ENCODE data around the gene FIBP. TPM values are rescaled to one million over a fixed set of nuclear protein-coding genes. Genes with fewer than 3 reads are reported as not detected.

Gene FIBP
- total RNA-seq, 4 donors from 2014 or later = 69.4 to 103 (median 86.2) TPM

- no peak for DNase-seq (ENCODE audit: low spot score in 2 of 2)
- intact Hi-C loops (cut with DNase I; ENCODE audit: low total_unique reads) = no loop called here
- WGBS, 2 donors = 60 to 68% methylated on average over 6 of the region's 6 CpGs
Measured at GRCh38 chr11:65928667-65929066, 40.4 kb upstream of the FIBP start.

GRCh38 chr11:65927904-65928397, 39.7 kb upstream of the FIBP start:
- H3K4me3 ChIP-seq (ENCODE audit: low read depth, poor library complexity, severe bottlenecking) = no peak overlapping the region
- intact Hi-C loops (cut with DNase I; ENCODE audit: low total_unique reads) = no loop called here
- TF ChIP-seq CTCF (IDR thresholded peaks at IDR 0.05) (no peak), POLR2A (IDR thresholded peaks at IDR 0.05) (no peak)
- WGBS, 2 donors = 42 to 56% methylated on average over 9 of the region's 9 CpGs
- DNase-seq (ENCODE audit: low spot score in 2 of 2) = peak in 1 of 2 donors; percentile 80

More at GRCh38 chr11:65928667-65929066, 40.4 kb upstream of the FIBP start:
- H3K4me3 ChIP-seq (ENCODE audit: low read depth, poor library complexity, severe bottlenecking) = no peak overlapping the region
- TF ChIP-seq POLR2A (IDR thresholded peaks at IDR 0.05) = no peak
- no peak for TF ChIP-seq CTCF (IDR thresholded peaks at IDR 0.05)

GRCh38 chr11:65925397-65925796, 37.1 kb upstream of the FIBP start:
- intact Hi-C loops (cut with DNase I; ENCODE audit: low total_unique reads) = no loop called here
- H3K4me3 ChIP-seq (ENCODE audit: low read depth, poor library complexity, severe bottlenecking) = no peak overlapping the region
- TF ChIP-seq CTCF (IDR thresholded peaks at IDR 0.05) (no peak), POLR2A (IDR thresholded peaks at IDR 0.05) (no peak)
- no peak for DNase-seq (ENCODE audit: low spot score in 2 of 2)
- WGBS, 2 donors = 54 to 62% methylated on average over 2 of the region's 2 CpGs

GRCh38 chr11:65922565-65922964, 34.3 kb upstream of the FIBP start:
- 47 to 51% methylated on average over 3 of the region's 3 CpGs for WGBS, 2 donors
- intact Hi-C loops (cut with DNase I; ENCODE audit: low total_unique reads) = no loop called here
- no peak for DNase-seq (ENCODE audit: low spot score in 2 of 2)
- TF ChIP-seq CTCF (IDR thresholded peaks at IDR 0.05) = no peak
- no peak for TF ChIP-seq POLR2A (IDR thresholded peaks at IDR 0.05)
- no peak overlapping the region for H3K4me3 ChIP-seq (ENCODE audit: low read depth, poor library complexity, severe bottlenecking)

- intact Hi-C loops (cut with DNase I; ENCODE audit: low total_unique reads) = no loop called here
- no peak overlapping the region for H3K4me3 ChIP-seq (ENCODE audit: low read depth, poor library complexity, severe bottlenecking)
- WGBS, 2 donors = 91 to 94% methylated on average over 10 of the region's 10 CpGs
- no peak for TF ChIP-seq CTCF (IDR thresholded peaks at IDR 0.05)
- no peak for TF ChIP-seq POLR2A (IDR thresholded peaks at IDR 0.05)
- no peak for DNase-seq (ENCODE audit: low spot score in 2 of 2)
Measured at GRCh38 chr11:65921876-65922275, 33.6 kb upstream of the FIBP start.

GRCh38 chr11:65921033-65921555, 32.8 kb upstream of the FIBP start:
- intact Hi-C loops (cut with DNase I; ENCODE audit: low total_unique reads) = no loop called here
- TF ChIP-seq POLR2A (IDR thresholded peaks at IDR 0.05) (no peak), CTCF (IDR thresholded peaks at IDR 0.05) (no peak)
- DNase-seq (ENCODE audit: low spot score in 2 of 2) = no peak
- H3K4me3 ChIP-seq (ENCODE audit: low read depth, poor library complexity, severe bottlenecking) = no peak overlapping the region
- WGBS, 2 donors = 75 to 82% methylated on average over 10 to 12 of the region's 12 CpGs

Data from lower leg skin (tissue), 4 donors.